Stimulated activated CD8-positive, alpha-beta memory T cell treated with anti-CD3 and anti-CD28 coated beads, Interleukin-12 subunit alpha, Interleukin-12 subunit beta, amount 100 ng/mL, for 4 hours (primary cell): ENCODE results near the gene PAQR5.
"Not testable (repeated sequence)": the region's sequence is repeated elsewhere in the genome, so short reads cannot be mapped to it uniquely, and the experiment has no call there.

Experiments used
- DNase-seq: peaks from one replicate; pipeline ENCODE4 v3.0.0-alpha.2; 2020; ENCODE audit warnings: low read depth

Gene PAQR5

GRCh38 chr15:69293741-69294615 is 4.7 kb upstream of the PAQR5 start:
- DNase-seq: no peak

- DNase-seq: no peak
Measured at GRCh38 chr15:69296606-69297005, 2.1 kb upstream of the PAQR5 start.

- no peak for DNase-seq
Measured at GRCh38 chr15:69297642-69298353, 914 bp upstream of the PAQR5 start.

GRCh38 chr15:69298354-69298696 is 387 bp upstream of the PAQR5 start:
- no peak for DNase-seq

GRCh38 chr15:69299451-69299886 is 757 bp downstream of the PAQR5 start:
- no peak for DNase-seq

GRCh38 chr15:69299943-69300588 is 1.4 kb downstream of the PAQR5 start:
- no peak for DNase-seq

GRCh38 chr15:69301101-69301500 is 2.4 kb downstream of the PAQR5 start:
- DNase-seq: not testable (repeated sequence)

GRCh38 chr15:69302087-69302486 is 3.4 kb downstream of the PAQR5 start:
- not testable (repeated sequence) for DNase-seq

- DNase-seq: no peak
Measured at GRCh38 chr15:69302929-69303328, 4.2 kb downstream of the PAQR5 start.

- no peak for DNase-seq
Measured at GRCh38 chr15:69303337-69304181, 4.8 kb downstream of the PAQR5 start.

- DNase-seq: no peak
Measured at GRCh38 chr15:69304182-69304545, 5.5 kb downstream of the PAQR5 start.

- DNase-seq: no peak
Measured at GRCh38 chr15:69305204-69305931, 6.7 kb downstream of the PAQR5 start.

- no peak for DNase-seq
Measured at GRCh38 chr15:69305933-69306568, 7.3 kb downstream of the PAQR5 start.

GRCh38 chr15:69307939-69308338 is 9.2 kb downstream of the PAQR5 start:
- no peak for DNase-seq

GRCh38 chr15:69308949-69309348 is 10.2 kb downstream of the PAQR5 start:
- DNase-seq: no peak

GRCh38 chr15:69311319-69311721 is 12.6 kb downstream of the PAQR5 start:
- DNase-seq: no peak

- DNase-seq: no peak
Measured at GRCh38 chr15:69313432-69314000, 14.8 kb downstream of the PAQR5 start.

- DNase-seq: no peak
Measured at GRCh38 chr15:69314131-69314530, 15.4 kb downstream of the PAQR5 start.

GRCh38 chr15:69314736-69315135 is 16.0 kb downstream of the PAQR5 start:
- no peak for DNase-seq

GRCh38 chr15:69315402-69316110 is 16.8 kb downstream of the PAQR5 start:
- DNase-seq: no peak
